T-helper 2 cell treated with Interferon-gamma antibody and Interleukin-4, amounts not matched to agents 100 ng/mL and 5 ng/mL, for 36 hours (primary cell): ENCODE data around the gene HOTAIR. TPM values are rescaled to one million over a fixed set of nuclear protein-coding genes. Genes with fewer than 3 reads are reported as not detected.

Experiments
- intact Hi-C: fragments of 100-400 bp; cut with micrococcal nuclease; formaldehyde crosslinking; loops from one replicate; pipeline ENCODE4 v1.15.1; 2023
- total RNA-seq: library from RNA; stranded (reverse); gene quantifications from 2 replicates; pipeline ENCODE4 v1.2.3, GENCODE V29; 2022

The HOTAIR gene
- total RNA-seq, 1 donor from 2014 or later: not detected

DNA sequence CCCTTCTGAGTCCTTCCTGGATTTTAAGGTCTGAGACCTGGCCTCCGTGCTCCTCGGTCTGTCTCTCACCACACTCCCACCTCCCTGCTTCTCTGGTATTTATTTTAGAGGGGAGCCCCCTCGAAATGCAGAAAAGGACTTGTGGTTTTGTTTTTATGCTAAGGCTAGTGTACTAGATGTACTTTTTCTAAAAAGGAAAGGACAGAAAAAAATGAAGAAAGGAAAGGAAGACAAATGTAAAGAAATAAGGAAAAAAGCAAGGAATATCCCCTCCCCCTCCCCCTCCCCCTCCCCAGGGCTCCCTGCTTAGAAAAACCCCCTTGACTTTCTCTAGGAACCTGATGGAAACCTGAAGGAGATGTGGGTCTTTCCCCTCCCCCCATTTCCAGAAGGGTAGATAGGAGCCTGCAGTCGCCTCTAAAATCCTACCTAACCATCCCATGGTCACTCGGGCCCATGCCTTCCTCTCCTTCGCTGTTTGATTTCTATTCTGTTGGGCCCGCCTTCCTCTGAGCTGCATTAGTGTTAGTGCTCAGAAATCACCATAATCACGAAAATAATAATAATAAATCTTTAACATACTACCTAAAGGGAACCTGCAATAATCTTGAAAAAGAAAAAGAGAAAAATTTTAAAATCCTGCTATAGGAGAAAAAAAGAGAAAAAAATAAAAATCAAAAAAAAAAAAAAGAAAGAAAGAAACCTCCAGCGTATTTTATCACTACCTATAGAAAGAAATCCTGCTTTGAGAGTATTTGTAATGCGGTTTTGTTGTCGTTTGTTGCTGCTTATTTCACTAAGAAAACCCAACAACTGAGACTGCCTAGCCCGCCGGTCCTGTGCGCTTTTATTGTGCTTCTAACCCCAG is 37.1 kb upstream of the HOTAIR start:
- intact Hi-C loops: no loop called here

DNA sequence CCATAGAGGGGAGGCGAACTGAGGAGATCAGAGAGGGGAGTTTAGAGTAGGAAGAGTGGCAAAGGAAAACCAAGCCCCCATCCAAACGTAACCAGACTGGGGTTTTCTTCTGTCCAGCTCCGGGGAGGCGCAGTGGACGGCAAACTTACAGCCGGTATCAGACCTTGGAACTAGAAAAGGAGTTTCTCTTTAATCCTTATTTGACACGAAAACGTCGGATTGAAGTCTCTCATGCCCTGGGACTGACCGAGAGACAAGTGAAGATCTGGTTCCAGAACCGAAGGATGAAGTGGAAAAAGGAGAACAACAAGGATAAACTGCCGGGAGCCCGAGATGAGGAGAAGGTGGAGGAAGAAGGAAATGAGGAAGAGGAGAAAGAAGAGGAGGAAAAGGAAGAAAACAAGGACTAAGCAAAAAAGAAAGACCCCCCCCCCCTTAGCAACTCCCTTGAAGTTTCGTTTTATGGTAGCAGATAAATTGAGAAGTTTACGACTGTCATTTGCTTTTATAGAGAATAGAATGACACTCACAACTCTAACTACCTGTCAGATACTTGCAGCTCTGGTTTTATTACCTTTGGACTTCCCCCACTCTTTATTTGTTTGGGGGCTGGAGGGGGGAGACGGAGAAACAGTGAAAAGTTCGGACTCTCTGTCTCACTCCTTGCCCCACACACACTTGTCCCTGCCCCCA is 36.4 kb upstream of the HOTAIR start:
- intact Hi-C loops: no loop called here

DNA sequence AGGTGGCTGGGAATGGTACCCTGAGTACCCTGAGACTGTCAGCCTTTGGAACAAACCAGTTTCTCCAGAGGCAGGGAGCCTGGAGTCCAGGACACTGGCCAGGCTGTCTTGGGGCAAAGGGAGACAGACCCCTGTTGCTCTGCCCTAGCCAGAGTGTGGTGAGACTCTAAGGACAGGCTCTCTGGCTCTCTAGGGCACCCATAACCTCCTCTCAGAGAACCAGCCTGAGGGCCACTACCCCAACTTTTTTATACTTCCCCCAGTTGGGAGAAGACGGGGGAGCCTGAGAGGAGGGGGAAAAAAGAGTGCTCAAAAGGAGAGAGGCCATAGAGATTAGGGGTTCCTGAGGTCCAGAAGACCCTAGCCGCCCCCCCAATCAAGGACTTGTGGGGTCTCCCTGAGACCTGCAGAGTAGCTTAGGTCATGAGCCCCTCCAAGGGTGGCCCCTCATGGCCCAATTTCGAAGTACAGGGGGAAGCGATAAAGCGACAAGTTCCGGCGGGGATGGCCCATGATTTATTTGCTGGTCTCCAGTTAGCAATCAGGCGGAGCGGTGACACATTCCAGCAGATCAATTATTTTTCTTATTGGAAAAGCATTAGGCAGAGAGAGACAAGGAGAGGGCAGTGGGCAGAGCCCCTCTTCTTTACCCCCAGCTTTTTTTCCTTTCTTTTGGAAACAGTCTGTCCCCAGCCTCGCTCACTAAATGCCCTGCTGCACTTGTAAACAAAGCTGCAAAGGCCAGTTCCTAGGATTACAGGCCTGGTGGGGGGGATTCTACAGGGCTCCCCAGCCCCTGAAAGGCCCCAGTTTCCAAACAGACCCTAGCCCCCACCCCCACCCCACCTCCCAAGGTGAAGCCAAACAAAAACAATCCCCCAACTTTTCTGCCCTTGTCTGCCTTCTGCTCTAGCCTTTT is 35.6 kb upstream of the HOTAIR start:
- intact Hi-C loops: no loop called here

- intact Hi-C loops: no loop called here
Observed at GRCh38 chr12:54009171-54010052, 34.7 kb upstream of the HOTAIR start.

- intact Hi-C loops: no loop called here
Observed at GRCh38 chr12:54008260-54008552, 33.5 kb upstream of the HOTAIR start.

DNA sequence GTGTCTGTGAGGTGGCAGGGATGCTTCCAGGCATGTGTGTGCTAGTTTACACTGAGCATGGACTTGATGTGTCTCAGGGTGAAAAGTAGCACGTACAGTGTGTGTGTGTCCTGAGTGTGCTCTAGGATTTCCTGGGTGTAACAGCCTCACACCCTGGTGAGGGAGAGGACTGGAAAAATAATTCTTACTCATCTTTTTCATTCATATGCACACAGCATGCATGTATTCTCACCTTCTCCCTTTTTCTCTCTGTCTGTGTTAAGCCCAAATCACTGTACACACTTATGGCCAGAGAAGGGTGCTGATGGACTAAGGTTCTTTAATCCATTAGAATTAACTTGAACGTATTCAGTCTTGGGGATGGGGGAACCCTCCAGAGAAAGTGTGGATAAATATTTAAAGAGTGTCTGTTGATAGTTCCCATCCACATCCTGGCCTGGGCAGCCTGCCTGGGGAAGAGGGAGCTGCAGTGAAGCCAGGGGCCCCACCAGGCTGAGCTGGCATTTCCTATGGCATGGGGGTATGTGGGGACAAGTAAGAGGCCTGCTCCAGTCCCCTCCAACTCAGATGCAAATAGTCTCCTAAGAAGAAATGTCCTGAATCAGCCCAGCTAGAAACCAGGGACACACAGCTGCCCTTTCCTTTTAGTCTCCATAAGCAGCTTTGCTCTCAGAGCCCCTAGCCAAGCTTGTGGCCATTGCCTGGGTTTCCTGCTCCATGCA is 32.9 kb upstream of the HOTAIR start:
- intact Hi-C loops: no loop called here

DNA sequence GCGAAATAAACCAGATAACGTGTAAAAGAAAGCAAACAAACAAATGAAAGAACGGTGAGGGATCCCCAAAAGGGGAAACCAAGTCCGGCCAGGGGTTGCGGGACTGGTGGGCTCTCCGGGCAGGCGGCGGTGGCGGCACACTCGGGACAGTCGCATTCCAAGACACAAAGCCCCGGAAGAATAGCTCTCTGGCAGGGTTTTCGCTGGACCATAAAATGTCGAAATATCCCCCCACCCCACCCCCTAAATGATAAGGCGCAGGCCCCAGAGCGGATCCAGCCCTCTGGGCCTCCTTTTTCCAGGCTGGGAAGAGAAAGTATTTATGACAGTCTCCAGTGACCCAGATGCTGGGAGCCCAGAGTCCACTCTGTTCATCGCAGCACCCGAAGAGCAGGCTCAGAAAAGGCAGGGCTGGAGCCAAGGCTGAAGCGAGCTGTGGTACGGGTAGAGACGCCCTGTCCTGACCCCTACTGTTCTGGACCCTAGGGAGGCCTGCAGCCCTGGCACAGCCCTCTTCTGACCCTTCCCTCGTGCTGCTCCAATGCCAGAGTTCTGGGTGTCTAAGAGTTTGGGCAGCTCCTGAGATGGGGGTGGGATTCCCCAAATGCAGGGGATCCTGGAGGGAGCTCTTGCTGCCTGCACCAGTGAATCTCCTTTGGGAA is 31.9 kb upstream of the HOTAIR start:
- intact Hi-C loops: loop anchor here (1.0 kb wide), 3 partner anchors 185 to 202 kb away; no protein-coding TSS in a partner anchor

- intact Hi-C loops: loop anchor here (1.0 kb wide), 3 partner anchors 185 to 202 kb away; no protein-coding TSS in a partner anchor
Observed at GRCh38 chr12:54005853-54006558, 31.3 kb upstream of the HOTAIR start.

- intact Hi-C loops: no loop called here
Observed at GRCh38 chr12:54005531-54005852, 30.7 kb upstream of the HOTAIR start.

DNA sequence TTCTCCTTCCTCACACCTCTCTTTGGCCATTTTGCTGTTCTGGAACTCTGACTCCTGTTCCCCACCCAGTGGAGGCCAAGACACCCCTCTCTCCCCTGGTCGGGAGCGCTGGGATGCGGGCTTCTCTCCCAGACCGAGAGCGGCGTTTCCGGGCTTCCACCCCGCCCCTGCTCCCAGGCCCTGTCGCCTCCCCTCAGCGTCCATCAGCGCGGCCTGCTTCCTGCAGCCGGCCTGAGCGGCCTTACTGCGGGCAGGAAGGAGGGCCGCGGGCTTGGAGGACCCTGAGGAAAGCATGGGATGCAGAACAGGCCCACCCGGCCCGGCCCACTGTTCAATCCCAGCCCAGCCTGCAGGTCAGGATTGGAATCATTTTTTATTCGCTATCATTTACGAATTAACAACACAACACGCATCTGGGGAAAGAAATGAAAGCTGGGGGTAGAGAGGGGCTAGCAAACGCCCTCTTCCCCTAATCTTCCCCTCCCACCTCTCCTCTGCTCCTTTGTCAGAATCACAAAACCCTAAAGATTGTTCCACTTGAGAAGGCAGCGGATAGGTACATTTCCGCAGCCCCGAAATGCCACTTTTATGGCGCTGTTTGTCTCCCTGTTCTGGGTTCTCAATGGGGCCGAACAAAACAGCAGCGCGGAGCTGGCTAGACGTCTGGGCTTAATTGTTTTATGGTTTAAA is 30.2 kb upstream of the HOTAIR start:
- intact Hi-C loops: no loop called here

DNA sequence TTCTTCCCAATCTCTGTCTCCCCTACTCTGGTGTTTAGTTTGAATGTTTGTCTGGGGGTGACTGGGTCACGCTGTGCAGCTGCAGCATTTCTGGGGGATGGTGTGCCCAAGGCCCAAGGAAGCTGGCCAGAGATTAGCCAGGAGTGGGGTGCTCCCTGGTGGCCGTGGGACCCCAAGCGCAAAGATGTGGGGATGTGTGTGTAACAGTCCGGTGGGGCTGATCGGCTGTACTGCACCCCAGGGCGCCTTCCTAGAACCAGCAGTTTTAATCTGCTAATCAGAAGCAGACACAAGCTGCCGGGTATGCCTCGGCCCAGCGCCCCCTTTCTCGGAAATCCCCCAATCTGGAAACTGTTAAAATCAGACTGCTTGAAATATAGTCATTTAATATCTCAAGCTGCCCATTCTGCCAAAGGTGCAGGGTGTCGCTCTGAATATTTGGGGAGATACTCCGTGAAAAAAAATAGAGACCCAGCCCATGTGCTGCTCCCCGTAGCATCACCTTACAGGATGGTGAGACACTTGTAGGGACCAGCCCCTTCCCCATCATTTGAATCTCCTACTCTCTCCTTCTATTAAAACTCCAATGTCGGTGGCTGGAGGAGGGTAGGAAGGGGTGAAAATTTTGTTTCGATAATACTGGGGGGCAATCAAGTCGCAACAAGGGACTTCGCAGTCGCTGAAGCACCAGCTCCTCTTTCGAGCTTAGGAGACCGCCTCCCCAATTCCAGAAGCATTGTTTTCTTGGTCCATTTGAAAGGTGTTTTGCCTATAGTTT is 29.5 kb upstream of the HOTAIR start:
- intact Hi-C loops: no loop called here

DNA sequence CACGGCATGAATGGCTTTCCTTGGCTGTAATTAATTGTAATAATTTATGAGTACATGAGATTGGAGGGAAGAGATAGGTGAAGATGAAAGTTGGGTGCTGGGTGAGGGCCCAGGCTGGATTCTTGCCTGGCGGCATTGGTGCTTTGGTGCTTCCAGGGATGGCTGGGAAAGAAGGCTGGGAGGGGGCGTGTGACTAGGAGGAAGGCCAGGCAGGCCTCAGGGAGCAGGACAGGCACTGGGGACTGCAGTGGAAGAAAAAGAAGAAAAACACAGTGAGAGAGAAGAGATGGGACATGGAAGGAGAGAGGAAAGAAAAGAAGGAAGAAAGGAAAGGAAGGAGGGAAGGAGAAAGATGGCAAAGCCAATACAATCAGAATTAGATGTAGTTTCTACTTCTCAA is 28.9 kb upstream of the HOTAIR start:
- intact Hi-C loops: loop anchor here (2.0 kb wide), 1 partner anchor 19 kb away; the partner anchor contains the start of gene HOXC10

GRCh38 chr12:54002915-54003389 is 28.2 kb upstream of the HOTAIR start:
- intact Hi-C loops: loop anchor here (2.0 kb wide), 1 partner anchor 18 kb away; the partner anchor contains the start of gene HOXC10

DNA sequence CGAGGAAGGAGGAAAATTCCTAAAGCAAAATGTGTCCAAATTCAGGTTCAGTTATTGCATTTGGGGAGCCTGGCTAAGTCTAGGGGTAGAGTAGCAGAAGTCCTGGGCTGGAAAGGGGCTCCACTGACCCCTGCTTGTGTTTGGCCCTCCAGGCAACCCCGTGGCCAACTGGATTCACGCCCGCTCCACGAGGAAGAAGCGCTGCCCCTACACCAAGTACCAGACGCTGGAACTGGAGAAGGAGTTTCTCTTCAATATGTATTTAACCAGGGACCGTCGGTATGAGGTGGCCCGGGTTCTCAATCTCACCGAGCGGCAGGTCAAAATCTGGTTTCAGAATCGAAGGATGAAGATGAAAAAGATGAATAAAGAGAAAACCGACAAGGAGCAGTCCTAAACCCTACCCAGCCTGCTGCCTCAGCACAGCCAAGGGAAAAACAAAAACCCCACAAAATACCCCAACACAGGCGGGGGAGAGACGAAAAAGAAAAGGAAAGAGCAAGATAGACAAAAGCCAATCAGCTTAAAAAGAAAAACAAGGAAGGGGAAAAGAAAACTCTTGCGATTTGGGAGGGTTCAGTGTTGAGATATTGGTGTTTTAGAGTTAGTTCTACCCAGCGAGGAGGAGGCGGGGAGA is 27.6 kb upstream of the HOTAIR start:
- intact Hi-C loops: loop anchor here (2.0 kb wide), 1 partner anchor 18 kb away; the partner anchor contains the start of gene HOXC10

GRCh38 chr12:54001283-54002187 is 26.8 kb upstream of the HOTAIR start:
- intact Hi-C loops: loop anchor here (2.0 kb wide), 1 partner anchor 17 kb away; the partner anchor contains the start of gene HOXC10
